Inferior parietal cortex (tissue), 1 donor: ENCODE results near the gene LRPPRC.
"Not testable (repeated sequence)": the region's sequence is repeated elsewhere in the genome, so short reads cannot be mapped to it uniquely, and the experiment has no call there.

Source experiments
- DNase-seq: peaks from one replicate; pipeline ENCODE4 v3.0.0-alpha.2; 2016; ENCODE audit errors: extremely low spot score

The LRPPRC gene

DNA sequence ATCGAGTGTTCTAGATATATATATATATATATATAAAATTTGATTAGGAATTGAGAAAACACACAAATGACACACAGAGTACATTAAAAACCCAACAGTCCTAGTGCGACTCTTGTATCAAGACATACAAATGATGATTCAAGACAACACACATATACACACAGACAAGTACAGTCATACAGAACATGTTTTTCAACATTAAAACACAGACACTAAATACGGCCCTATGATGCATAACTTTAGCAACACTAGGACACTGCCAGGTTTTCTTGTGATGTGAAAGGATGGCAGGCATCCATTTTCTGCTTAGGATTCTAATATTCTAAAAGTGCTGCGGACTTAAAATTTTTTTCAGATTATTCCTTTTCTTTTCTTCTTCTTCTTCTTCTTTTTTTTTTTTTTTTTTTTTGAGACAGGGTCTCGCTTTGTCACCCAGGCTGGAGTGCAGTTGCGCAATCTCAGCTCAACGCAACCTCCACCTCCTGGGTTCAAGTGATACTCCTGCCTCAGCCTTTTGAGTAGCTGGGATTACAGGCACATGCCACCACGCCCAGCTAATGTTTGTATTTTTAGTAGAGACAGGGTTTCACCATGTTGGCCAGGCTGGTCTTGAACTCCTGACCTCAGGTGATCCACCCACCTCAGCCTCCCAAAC lies 84.5 kb downstream of the LRPPRC start:
- not testable (repeated sequence) for DNase-seq

DNA sequence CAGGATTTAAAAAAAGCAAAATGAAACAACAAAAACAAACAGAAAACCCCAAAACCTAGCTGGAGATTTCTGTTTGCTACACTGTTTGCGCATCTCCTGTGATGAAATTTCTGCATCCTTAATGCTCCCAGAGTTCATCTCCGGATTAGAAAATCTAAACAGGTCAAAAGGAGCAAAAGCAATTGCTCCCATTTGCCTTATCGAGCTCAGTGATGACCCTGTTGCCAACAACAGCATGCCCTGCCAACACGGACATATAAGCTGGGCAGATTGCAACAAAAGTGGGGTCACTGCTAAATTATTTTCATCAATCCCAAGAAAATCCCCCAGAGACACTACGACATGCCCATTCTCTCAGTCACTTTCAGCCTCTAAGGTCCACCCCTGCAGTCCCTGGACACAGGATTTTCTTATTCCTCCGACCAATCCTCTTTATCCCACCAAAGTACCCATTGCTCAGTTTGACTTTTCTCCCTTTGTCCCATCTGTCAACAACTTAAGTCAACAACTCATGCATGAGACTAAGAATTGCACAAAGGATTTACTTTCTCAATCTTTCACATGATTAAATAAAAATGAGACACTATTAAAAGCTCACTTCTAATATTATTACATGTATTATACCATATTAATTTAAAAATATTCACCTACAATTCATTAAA lies 89.2 kb downstream of the LRPPRC start:
- no peak for DNase-seq

DNA sequence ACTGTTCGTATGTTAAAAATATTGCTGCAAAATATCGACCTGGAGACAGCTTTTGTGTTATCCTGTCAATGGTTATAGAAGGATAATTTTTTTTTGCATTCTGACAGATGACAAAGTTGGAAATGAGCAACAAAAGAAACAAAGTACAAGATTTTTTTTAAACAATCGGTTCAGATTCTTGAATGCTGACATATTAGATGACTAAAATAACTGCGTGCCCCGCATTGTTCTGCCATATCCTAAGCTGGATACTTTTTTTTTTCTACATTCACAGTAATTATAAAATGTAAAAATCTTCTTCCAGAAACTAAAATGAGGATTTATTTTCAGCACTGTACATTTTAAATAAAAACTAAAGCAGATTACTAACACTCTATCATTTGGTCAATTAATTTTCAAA lies 89.9 kb downstream of the LRPPRC start:
- DNase-seq: no peak

DNA sequence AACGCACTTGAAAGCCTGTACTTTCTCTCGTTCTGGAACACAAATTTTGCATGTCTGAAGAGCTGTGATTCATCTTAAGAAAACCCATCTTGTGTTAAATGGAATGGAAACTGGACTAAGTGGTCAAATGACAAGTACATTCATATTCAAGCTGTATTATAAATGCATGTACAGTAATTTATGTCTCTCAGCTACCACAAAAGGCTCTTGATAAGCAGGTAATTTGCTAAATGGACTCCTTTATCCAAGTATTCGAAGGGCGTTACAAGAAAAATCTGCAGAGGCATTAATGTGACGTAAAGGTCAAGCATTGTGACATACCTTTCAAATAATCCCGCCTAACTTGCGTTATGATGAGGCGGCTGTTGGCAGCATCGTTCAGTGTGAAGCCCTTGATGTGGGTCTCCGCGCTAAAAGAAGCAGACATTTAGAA lies 90.4 kb downstream of the LRPPRC start:
- no peak for DNase-seq

DNA sequence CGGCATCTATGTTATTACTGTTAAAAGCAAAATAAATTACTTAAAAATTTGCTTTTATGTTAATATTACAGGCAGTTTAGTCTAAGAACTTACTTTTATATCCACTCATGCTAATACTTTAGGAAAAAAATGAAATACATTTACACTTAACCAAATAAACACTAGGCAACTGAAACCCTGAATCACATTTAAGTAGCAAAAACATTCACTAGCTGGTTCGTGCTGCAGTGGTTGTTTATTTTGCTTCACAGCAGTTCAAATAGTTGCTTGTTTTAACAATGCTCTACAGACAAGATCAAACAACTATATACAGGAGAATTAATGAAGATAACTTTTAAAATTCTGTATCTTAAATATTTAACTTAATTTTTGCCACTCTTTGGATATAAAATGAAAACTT lies 96.2 kb downstream of the LRPPRC start:
- no peak for DNase-seq

DNA sequence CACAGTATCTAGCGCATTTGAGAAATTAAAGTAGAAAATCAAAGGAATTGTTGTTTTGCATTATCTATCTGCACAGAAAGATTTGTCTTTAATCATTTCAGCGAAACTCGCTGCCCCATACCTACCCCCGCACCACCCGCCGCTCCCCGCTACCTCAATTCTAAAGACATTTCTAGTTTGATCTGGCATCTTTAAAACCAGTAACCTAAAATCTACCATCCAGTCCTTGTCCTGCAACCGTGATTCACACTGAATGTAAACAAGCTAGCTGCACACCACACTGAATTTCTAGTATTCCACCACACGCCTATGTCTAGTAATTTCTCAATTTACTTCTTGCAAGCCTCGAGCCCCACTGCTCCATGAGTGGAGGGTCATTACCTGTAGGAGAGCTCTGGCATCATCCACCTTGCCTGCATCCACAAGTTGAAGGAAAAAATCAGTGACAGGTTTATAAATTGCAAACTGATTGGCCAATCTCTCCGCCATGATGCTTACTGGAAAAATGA lies 96.9 kb downstream of the LRPPRC start:
- no peak for DNase-seq

DNA sequence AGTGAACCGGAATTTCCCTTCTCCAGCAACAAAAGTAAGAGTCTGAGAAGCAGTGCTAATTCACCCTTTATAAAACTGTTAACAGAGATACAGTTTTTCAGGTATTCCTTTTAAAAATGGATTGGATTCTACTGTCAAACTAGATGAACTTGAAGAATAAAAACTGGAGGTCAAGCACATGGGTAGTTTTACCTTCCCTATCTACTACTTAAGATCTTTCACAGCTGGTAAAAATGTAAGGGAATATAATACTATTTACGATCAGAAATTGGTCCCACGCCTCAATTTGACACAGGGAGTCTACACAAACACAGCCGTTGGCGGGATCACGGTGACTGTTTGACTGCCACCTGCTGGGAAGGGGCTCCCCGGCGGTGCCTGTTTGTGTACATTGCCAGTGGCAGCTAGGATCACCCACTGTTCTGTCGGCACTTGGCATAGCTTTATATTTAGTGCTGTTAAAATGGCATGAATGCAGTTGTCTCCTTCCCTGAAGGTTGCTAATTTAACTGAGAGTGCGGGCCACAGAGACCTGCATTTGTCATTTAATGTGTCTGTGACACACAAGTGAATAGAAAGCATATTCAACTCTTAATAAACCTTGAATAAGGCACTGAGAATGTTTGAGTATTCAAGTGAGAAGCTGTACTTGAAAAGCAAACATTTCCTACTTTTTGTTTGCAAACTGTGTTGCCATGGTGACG lies 97.5 kb downstream of the LRPPRC start:
- DNase-seq: no peak

DNA sequence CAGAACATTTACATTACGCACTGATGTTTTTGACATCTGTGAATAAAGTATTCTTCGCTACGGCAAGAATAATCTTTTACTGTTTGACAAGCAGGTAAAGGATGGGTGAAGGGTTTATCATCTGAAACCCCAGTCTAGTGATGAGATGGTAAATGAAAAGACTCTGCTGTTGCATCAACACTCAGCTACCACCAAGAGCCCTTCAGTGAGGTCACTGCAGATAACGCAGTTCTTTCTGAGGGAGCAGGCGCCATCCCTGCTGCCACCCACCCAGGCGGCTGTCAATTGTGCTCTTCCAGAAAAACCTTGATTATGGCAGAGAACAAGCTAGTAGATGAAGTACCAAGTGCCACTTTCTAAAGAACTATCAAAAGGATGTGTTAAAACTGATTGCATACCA lies 98.3 kb downstream of the LRPPRC start:
- DNase-seq: no peak

DNA sequence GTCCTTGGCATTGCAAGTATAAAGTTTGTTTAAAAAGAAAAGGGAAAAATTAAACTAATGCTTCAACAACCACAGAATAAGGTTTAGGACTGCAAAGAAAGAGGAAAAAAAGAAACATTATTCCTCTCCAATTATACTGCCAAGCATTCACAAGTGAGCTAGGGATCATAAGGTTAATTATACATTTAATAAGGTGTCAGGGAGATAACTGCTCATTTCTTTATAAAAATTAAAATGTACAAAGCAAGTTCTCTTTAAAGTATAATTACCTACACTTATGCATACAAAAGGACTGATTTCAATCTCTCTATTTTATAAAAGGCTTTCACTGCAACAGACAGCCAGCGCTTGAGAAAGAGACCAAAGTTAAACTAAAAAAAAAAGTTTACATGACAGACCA lies 98.9 kb downstream of the LRPPRC start:
- DNase-seq: no peak

DNA sequence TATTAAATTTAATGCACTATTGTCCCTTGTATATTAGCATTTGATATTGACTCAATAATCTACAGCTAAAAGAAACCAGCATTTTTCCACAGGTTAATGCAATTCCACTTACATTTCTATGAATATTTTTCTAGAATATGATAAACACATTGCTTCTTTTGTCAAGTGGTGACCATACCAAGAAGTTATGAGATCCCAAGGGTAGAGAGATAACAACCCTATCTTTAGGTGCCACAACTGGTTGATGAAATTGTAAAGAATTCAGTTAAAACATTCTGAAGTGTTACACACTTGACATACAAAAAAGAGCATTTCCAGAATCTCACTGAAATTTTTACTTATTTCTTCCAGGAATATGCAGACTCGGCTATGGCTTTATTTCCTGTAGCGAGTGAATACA lies 101.0 kb downstream of the LRPPRC start:
- no peak for DNase-seq

DNA sequence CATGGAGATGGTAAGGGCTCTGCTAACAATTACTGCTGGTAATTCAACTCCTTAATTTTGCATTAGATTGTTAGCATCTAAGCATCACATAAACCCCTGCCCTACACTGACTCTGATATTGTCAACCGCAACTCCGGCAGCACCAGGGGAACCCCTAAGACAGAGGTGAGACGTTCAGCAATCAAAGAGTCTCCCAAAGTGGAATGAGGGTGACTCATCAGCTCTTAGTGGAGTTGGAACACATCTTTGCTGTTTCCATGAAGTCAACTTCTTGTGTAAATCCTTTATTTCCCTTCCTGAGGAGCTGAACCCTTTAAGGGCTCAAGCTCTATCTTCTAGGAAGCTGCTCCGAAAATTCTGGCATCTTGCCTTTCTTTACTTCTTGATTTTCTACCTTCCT lies 104.9 kb downstream of the LRPPRC start:
- no peak for DNase-seq

DNA sequence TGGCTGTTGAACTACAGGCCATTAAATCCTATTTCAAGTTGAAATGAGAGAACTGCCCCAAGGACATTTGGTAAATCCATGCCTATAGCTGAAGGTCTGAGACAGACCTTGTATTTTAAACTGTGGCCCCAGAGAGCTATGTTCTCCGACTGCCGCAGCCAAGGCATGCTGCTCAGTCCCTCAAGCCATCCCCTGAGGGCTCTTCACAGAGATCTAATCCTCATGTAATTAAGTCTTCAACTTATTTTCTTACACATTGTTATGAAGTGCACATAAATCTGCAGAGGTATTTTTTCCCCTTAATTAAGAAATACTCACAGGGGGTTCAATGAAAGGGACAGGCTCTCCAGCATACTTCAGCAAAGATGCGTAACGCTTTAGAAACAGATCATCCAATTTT lies 106.4 kb downstream of the LRPPRC start:
- DNase-seq: no peak

DNA sequence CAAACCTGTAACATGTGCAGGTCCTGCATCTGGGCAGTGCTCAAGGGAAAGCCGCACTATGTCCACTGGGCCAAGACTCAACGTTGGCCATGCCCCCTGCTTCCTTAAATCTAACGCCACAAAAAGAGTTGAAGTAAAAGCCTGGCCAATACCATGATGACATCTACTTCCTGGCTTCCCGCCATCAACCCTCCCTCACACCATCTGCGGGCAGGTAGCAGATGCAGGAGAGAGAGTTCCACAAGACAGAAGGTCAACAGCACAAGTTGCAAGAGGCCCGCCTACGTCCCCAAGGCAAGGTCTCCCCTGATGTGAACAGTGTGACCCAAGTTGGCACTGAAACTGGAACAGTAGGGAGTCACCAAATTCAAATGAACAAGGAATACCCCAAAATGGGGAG lies 108.6 kb downstream of the LRPPRC start:
- DNase-seq: no peak

DNA sequence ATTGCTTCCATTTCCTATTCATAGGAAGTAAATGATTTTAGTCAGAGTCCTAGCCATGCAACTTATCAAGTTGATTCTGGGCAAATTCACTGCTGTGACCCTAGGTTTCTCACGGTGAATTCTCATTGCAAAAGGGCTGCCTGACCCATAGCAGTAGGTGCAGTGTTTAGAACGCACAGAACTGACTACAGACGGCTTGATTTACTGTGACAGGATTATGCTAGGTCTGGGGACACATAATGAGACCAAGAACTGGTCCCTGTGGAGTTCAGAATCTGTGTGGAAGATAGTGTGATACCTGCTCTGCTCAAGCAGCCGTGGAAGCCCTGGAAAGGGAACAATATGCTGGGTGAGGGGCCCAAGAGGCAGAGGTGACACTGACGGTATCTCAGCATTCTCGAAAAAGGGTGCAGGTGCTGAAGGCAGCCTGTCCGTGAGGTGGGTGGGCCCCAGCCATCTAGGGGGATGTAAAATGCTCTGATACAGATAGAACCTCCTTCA lies 110.6 kb downstream of the LRPPRC start:
- no peak for DNase-seq

DNA sequence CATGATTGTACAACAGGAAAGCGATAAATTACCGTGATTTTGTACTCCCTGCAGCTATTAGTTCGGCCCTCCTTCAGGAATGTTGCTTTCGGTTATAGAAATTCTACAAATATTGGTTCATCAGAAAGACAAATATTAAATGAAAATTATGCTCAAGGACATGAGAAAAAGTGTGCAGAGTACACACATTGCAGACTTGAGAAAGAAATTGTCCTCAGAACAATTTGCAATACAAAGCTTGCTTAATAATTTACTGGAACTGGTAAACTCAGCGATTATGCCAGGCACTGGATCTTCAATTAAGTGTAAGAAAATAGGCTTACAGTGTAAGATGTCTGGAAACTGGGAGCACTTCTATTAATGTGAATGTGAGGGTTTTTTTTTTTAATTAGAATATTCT lies 111.1 kb downstream of the LRPPRC start:
- no peak for DNase-seq

DNA sequence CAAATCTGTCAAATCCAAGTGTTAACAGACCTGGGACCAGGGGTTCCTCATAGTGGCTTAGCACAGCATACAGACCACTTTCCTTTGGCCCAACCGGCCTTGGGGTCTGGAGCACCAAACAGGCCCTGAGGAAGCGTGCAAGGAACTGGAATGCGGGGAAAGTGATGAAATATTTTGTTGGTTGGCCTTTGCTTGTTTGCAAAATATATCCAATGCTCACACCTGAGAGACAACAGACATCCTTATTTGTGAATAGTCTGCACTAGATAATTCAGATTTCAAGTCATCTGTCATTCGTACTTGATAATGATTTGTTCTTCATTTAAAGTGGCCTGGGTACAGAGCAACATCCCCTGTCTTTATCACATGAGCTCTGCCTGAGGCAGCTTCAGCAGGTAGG lies 113.5 kb downstream of the LRPPRC start:
- DNase-seq: no peak

DNA sequence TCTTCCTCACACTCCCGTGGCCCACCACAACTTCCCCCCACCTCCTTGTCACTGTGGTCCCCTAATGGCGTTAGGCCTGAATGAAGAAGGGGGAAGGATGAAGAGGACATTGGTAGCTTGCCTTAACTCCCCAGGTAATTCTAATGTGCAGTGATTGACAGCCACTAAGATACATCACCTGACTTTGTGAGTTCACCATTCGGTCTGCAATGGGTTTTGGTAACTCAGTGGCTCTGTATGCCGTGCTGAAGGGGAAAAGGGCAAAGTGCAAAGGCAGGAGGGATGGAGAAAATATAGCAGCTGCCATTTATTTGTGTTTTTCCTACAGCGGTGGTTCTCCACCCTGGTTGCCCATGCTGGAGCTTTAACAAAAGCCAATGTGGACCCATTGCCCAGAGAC lies 114.8 kb downstream of the LRPPRC start:
- no peak for DNase-seq

DNA sequence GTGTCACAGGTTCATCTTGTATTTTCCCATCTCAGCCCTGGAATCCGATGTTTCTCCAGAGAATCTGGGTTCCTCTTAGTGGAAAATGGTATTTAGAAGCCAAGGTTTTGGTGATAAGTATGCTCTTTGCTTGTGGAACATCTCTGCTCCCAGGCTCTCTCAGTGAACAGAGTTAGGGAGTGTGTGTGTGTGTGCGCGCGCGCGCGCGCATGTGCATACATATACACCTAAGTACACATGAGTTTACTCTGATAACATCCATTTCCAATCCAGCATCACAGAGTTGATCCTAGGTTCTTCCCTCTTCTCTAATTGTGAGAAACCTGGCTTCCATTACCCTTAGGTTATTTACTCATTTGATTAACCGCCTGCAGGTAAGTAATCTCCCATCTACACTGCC lies 115.3 kb downstream of the LRPPRC start:
- no peak for DNase-seq

DNA sequence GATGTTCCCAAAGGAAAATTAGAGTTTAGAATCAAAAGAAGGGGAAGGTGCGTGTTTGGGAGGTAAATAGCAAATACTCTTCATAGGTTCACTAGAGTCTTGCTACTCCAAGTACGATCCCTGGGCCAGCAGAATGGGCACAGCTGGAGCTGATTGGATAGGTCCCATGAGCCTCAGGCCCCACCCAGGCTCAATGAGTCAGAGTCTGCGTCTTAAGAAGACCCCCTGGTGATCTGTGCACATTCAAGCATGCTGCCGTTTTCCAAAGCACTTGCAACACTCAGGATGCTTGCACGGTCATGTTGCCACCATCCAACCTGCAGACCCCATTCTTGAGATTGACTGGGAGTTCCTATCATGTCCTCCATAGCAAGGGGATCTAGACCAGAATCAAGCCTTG lies 116.5 kb downstream of the LRPPRC start:
- no peak for DNase-seq

DNA sequence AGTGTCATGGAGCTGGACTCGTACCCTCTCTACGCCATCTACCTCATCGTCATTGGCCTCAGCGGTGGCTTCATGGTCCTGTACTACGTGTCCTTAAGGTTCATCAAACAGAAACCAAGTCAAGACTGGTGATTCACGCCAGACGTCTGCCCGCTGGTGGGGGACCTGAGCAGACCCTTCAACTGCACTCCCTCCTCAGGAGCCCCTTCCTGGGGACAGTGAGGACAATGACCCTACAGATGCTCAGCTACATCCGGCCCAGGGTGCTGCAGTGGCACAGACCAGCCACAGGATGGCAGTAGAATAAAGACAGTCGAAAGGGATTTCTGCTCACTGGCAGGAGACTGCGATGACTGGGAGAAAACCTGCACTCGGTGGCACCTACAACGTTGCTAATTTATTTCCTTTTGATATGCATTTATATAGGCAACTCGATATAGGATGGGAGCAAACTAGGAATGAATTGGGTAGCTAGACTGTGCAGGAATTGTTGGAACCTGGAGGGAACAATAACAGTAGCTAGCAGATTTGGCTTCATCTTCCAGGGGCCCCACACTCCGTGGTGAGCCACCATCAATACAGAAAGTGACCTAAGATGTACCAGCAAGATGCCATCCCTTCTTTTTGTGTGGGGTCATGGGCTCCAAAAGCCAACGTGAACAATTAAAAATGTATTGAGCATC lies 117.9 kb downstream of the LRPPRC start:
- peak; percentile 77 for DNase-seq

DNA sequence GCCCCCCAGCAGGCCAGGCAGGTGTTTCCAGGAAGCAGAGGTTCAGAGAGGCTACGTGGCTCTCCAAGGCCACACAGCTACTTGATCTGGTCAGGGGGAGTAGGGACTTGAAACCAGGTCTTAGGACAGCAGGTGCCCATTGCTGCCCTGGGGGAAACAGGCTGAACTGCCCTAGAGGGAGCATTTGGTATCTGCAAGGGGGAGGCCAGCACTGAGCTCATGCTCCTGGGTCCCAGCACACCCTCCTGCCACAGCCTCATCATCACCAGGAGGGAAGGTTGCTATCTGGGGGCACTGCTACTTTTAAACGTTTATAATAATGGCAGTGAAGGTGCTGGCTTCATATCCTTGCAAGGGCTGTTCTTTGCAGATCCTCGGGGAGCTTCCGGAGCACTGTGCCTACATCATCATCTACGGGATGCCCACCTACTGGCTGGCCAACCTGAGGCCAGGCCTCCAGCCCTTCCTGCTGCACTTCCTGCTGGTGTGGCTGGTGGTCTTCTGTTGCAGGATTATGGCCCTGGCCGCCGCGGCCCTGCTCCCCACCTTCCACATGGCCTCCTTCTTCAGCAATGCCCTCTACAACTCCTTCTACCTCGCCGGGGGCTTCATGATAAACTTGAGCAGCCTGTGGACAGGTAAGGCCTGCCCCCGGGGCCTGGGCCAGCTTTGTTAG lies 120.9 kb downstream of the LRPPRC start:
- DNase-seq: no peak

DNA sequence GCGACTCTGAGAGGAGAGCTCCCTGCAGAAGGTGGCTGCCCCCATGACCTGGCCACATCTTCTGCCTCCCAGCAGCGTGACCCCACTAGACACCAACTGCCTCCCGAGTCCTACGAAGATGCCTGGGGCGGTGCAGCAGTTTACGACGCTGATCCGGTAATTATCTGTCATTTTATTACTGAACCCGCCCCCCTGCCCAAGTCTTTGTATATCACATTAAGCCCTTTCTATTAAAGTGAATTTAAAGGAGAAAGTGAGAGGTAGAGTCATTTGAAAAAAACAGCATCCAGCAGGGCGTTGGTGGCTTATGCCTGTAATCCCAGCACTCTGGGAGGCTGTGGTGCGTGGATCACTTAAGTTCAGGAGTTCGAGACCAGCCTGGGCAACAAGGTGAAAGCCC lies 123.6 kb downstream of the LRPPRC start:
- DNase-seq: no peak
